Activated T-helper 2 cell treated with anti-CD3 and anti-CD28 coated beads, Interferon-gamma antibody, Interleukin-2, Interleukin-4, amounts not matched to agents 10 μg/mL and 5 μg/mL and 100 μg/mL, durations not matched to agents 14 hours and 24 hours and 36 hours (primary cell): ENCODE measurements around the gene ECHDC3. TPM values are rescaled to one million over a fixed set of nuclear protein-coding genes. Genes with fewer than 3 reads are reported as not detected.
"Not testable (repeated sequence)": the region's sequence is repeated elsewhere in the genome, so short reads cannot be mapped to it uniquely, and the experiment has no call there.

Experiments
- DNase-seq: peaks from one replicate; pipeline ENCODE4 v3.0.0; 2021; ENCODE audit warnings: low spot score
- H3K27ac Mint-ChIP-seq: one replicate; pipeline ENCODE4 v1.8.0; 2021; ENCODE audit warnings: mixed read lengths
- H3K27me3 Mint-ChIP-seq: one replicate; pipeline ENCODE4 v1.8.0; 2021; ENCODE audit warnings: low read depth, mixed read lengths
- H3K36me3 Mint-ChIP-seq: one replicate; pipeline ENCODE4 v1.8.0; 2021; ENCODE audit warnings: low read depth, mixed read lengths
- H3K4me1 Mint-ChIP-seq: one replicate; pipeline ENCODE4 v1.8.0; 2021; ENCODE audit warnings: low read depth, mixed read lengths
- H3K4me3 Mint-ChIP-seq: one replicate; pipeline ENCODE4 v1.8.0; 2021; ENCODE audit warnings: low read depth, mild to moderate bottlenecking, moderate library complexity, mixed read lengths
- H3K9me3 Mint-ChIP-seq: one replicate; pipeline ENCODE4 v1.8.0; 2021; ENCODE audit warnings: mixed read lengths
- intact Hi-C: fragments of 100-400 bp; cut with micrococcal nuclease; formaldehyde crosslinking; loops from one replicate; pipeline ENCODE4 v1.15.1; 2023
- total RNA-seq: library from RNA; stranded (reverse); gene quantifications from 2 replicates; pipeline ENCODE4 v1.2.3, GENCODE V29; 2022

ECHDC3 gene
- total RNA-seq, 1 donor from 2014 or later = not detected

DNA sequence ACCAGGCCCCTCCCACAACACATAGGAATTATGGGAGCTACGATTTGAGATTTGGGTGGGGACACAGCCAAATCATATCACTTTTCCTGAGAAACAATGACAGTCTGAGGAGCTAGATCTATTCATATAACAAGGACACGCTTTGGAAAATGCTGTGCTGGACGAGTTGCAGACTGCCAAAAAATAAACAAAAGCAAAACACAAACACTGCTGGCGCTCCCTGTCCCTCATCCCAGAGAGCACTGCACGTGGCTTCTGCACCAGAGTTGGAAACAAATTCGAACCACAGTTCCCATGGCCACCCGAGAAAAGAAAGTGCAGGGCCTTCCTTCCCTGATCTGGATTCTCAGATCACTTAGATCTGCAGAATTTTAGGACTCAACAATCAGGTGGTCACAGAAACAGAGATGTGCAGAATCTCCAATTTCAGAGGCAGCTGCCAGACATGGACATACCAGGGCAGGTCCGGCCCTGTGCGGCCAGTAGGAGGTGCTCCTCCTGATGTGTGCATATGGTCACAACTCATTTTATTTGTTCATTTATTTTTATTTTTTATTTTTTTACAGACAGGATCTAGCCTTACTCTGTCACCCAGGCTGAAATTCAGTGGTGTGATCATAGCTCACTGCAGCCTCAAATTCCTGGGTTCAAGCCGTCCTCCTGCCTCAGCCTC, 35.2 kb upstream of the ECHDC3 start:
- H3K27ac Mint-ChIP-seq = no peak overlapping the region
- intact Hi-C loops = no loop called here
- peaks cover 7% of the 10 kb centered on the region for H3K4me1 Mint-ChIP-seq
- no peaks in the 10 kb centered on the region for H3K9me3 Mint-ChIP-seq
- no peak overlapping the region for H3K4me3 Mint-ChIP-seq
- H3K27me3 Mint-ChIP-seq = peaks cover 70% of the 10 kb centered on the region
- no peak for DNase-seq
- no peaks in the 10 kb centered on the region for H3K36me3 Mint-ChIP-seq

DNA sequence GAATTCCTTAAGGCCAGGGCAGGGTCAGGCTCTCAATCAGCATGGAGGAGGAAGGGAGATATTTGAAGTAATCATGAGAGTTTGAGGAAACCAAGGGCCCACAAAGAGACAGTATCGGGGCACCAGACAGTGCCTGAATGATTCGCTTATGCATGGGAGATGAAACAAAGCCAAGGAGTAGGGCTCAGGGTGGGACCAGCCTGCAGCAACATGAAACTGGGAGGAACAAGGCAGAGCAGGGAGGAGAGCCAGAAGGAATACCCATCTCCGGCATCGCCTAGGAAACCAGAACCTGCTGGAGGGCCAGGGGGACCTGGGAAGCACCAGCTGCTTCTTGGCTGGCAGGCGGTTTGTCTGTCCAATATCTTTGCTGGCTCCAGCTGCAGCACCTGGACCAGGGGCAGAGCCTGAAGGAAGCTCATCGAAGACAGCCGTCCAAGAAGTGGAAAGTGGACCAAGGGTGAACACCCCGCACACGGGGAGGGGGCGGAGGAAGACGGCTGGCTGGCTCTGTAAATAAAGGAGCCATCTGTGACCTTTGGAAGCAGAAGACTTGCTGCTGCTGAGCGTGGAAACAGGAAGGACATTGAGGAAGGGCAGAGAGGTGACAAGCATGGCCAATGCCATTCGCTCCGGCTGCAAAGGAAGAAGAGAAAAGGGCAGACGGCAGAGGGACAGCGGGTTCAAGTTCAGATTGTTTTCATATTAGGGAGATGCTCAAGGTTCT, 34.4 kb upstream of the ECHDC3 start:
- H3K27me3 Mint-ChIP-seq = peaks cover 73% of the 10 kb centered on the region
- no peaks in the 10 kb centered on the region for H3K9me3 Mint-ChIP-seq
- DNase-seq = no peak
- H3K36me3 Mint-ChIP-seq = no peaks in the 10 kb centered on the region
- no peak overlapping the region for H3K27ac Mint-ChIP-seq
- H3K4me1 Mint-ChIP-seq = peaks cover 8% of the 10 kb centered on the region
- no peak overlapping the region for H3K4me3 Mint-ChIP-seq
- intact Hi-C loops = no loop called here

DNA sequence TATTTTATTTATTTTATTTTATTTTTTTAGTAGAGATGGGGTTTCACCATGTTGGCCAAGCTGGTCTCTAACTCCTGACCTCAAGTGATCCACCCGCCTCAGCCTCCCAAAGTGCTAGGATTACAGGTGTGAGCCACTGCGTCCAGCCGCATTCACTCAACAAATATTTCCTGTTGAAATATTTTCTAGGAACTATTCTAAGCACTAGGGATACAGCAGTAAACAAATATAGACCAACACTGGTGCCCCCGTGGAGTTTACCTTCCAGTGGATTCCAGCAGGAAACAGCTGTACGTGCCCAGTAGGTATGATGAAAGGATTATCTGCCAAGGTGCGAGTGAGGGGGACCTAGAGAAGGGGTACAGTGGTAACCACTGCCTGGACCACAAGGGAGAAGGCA, 33.4 kb upstream of the ECHDC3 start:
- H3K4me1 Mint-ChIP-seq = peaks cover 10% of the 10 kb centered on the region
- H3K27me3 Mint-ChIP-seq = peaks cover 77% of the 10 kb centered on the region
- H3K27ac Mint-ChIP-seq, intact Hi-C loops, H3K4me3 Mint-ChIP-seq, H3K36me3 Mint-ChIP-seq, DNase-seq, H3K9me3 Mint-ChIP-seq: not testable (repeated sequence)

DNA sequence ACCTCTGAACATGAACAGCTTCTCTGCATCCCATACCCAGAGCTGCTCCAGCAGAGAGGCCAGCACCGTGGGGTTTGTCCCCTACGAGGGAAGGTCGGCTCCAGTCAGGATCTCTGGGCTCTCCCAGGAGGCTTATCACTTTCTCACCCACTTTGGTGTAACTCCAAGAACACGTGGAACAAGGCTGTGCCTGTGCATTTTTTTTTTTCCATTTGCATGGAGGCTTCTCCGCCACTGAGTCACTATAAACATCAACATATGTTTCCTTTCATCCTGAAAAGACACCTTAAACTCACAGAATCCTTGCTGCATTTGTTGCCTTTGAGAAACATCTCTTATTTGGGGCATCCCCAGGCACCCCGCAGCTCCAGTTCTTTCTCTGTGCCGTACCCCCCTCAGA, 29.4 kb upstream of the ECHDC3 start:
- Mint-ChIP-seq H3K27me3 (peaks cover 73% of the 10 kb centered on the region), H3K4me1 (peaks cover 10% of the 10 kb centered on the region), H3K4me3 (no peak overlapping the region), H3K36me3 (no peaks in the 10 kb centered on the region), H3K27ac (no peak overlapping the region), H3K9me3 (peaks cover 5% of the 10 kb centered on the region)
- no peak for DNase-seq
- intact Hi-C loops = loop anchor here (5.0 kb wide), 2 partner anchors 80 to 195 kb away; no protein-coding TSS in a partner anchor

DNA sequence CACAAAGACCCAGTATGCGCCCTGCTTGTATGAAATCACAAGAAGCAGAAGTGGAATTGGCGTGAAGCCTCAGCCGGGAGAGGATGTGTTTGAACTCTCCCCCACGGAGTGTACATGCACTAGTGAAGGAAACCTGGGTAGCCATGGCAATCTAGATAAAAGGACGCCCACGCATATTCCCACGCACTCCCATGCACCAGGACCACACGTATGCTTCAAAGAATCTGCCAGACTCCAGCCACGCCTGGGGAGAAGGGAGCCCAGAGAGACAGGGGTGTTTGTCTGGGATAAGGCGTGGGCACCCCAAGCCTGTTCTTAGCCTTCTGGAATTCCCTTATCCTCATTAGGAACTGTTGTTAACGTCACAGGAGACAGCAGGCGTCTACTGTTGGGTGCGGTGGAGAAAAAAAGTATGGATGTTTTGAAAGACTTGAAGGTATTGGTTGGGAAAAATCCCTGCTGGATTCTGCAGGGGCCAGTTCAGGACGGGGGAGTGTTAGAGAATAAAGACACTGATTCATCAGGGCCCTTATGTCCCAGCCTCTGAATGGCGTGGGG, 28.9 kb upstream of the ECHDC3 start:
- Mint-ChIP-seq H3K9me3 (peaks cover 5% of the 10 kb centered on the region), H3K4me1 (peaks cover 13% of the 10 kb centered on the region), H3K36me3 (no peaks in the 10 kb centered on the region), H3K27ac (no peak overlapping the region), H3K4me3 (no peak overlapping the region), H3K27me3 (peaks cover 71% of the 10 kb centered on the region)
- no peak for DNase-seq
- intact Hi-C loops = loop anchor here (5.0 kb wide), 2 partner anchors 81 to 196 kb away; no protein-coding TSS in a partner anchor

DNA sequence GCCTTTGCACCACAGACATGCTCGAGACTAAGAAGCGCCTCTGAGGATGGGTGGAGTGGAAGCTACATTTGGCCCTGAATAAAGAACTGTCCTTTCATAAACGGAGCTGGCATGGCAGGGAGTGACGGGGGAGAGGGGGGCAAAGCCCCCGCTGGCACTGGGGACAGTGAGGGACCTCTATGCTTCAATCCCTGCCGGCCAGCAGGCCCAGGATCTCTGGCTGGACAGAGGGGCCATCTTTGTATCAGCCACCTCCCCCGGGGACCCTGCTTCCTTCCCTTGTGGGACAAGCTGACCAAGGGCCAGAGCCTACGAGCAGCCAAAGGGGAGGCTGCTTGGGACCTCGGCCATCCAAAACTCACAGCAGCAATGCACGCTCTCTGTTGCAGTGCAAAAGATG, 28.2 kb upstream of the ECHDC3 start:
- Mint-ChIP-seq H3K27ac (no peak overlapping the region), H3K9me3 (peaks cover 5% of the 10 kb centered on the region), H3K27me3 (peaks cover 70% of the 10 kb centered on the region), H3K4me3 (no peak overlapping the region), H3K4me1 (peaks cover 14% of the 10 kb centered on the region), H3K36me3 (no peaks in the 10 kb centered on the region)
- no peak for DNase-seq
- intact Hi-C loops = loop anchor here (5.0 kb wide), 2 partner anchors 82 to 197 kb away; no protein-coding TSS in a partner anchor

DNA sequence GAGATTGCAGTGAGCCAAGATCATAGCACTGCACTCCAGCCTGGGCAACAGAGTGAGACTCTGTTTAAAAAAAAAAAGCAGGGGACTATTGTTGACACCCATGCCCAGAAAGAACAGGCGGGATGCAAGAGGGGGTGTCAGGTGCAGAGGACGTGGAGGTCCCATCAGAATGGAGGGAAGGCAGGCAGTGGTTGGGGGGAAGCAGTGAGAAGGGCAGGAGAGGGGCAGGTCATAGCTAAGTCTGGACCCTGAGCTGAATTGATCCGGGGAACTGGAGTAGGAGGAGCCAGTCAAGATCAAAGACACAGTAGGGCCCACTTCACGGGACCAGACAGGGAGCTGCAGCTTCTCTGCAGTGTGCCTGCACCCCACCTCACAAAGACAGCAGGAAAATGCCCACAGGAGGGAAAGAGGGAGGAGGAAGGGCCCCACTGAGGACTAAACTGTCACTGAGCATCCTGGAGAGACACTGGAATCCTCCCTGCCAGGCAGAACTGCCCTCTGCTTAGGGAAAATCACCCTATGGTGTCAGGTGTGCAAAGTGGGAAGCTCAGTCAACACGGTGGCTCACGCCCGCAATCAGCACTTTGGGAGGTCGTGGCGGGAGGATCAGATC, 27.3 kb upstream of the ECHDC3 start:
- intact Hi-C loops = loop anchor here (5.0 kb wide), 2 partner anchors 83 to 198 kb away; no protein-coding TSS in a partner anchor
- peaks cover 63% of the 10 kb centered on the region for H3K27me3 Mint-ChIP-seq
- DNase-seq = no peak

DNA sequence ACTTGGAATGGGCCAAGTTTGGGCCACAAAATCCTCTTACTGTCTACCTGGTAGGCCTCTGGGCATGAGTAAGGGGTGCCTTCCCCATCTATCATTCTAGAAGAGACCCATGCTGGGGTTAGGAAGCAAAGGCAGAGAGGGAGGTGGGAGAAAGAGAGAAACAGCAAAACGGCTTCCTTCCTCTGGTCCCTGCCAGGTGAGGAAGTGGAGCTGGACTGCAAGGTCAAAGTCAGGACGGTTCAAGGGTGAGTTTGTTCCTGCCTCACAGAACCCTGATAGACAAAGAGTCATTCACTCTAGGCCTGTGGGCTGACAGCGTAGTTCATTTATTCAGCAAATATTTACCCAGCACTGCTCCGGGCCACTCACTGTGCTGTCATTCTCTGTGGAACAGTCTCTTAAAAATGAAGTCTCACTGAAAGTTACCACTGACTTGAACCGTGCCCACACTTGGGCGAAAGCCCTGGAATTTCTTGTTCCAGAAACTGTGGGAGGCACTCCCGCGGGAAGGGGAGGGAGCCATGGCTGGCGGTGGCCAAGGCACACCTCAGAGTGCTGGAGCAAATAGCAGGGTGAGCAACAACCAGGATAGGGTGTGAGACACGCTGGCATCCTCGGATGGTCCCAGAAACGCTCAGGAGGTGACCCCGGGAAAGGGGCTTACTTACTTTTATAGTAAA, 26.2 kb upstream of the ECHDC3 start:
- peaks cover 65% of the 10 kb centered on the region for H3K27me3 Mint-ChIP-seq
- no peak overlapping the region for H3K4me3 Mint-ChIP-seq
- intact Hi-C loops = no loop called here

More for the DNA sequence above, 27.3 kb upstream of the ECHDC3 start:
- Mint-ChIP-seq H3K36me3 (no peaks in the 10 kb centered on the region), H3K9me3 (peaks cover 5% of the 10 kb centered on the region), H3K4me1 (peaks cover 14% of the 10 kb centered on the region), H3K27ac (no peak overlapping the region), H3K4me3 (no peak overlapping the region)

DNA sequence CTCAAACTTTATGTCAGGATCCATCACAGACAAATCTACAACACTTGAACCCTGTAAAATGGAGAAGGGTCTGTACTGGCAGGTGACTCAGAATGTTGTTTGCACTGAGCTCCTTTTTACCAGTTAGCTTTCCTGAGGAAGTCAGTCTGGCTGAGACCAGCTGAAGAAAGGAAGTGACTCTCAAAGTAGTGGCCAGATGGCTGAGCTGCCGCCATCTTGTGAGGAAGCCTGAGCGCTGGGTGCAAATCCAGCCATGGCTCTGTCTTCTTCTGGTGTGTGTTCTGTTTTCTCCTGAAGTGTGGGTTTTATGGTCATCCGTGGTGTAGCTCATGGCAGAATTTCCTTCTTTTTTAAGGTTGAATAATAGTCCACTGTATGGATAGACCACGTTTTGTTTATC, 25.5 kb upstream of the ECHDC3 start:
- Mint-ChIP-seq H3K4me3 (no peak overlapping the region), H3K36me3 (no peaks in the 10 kb centered on the region), H3K9me3 (peaks cover 5% of the 10 kb centered on the region), H3K27ac (no peak overlapping the region), H3K4me1 (peaks cover 7% of the 10 kb centered on the region), H3K27me3 (peaks cover 68% of the 10 kb centered on the region)
- intact Hi-C loops = no loop called here
- DNase-seq = no peak

More for the DNA sequence above, 26.2 kb upstream of the ECHDC3 start:
- no peak for DNase-seq
- Mint-ChIP-seq H3K9me3 (peaks cover 5% of the 10 kb centered on the region), H3K4me1 (peaks cover 7% of the 10 kb centered on the region), H3K36me3 (no peaks in the 10 kb centered on the region), H3K27ac (no peak overlapping the region)

DNA sequence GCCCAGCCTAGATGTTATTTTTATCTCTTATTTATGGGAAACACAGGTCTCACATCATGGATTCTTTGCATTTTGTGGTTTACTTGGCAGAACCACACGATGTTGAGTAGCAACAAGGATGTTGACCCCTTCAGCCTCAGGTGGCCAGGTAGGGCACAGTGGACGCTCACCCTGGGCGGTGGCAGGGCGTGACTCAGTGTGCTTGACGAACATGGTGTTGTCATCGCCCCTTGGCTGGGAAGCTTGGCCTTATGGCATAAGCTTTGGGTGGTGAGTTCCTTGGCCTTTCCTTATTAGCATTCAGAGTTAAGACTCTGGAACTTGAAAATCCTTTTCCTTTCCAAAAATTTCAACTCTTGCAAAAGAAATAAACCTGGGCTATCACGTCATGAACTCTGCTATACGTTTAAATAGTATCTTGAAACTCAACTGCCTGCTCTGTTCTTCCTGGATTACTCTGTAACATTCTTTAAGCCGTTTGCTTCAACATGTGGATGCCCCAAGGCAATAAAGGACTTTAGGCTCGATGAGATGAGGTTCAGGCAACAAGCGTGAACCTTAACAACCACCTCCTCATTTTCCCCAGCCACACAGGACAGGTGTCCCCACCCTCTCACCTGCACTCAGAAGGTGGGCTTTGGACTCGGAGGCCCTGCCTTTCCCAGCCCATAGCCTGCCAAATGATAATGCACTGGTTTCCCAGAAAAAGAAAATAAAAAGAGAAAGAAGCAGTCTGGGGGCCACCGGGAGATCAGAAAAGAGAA, 22.5 kb upstream of the ECHDC3 start:
- peaks cover 50% of the 10 kb centered on the region for H3K27me3 Mint-ChIP-seq
- H3K4me3 Mint-ChIP-seq = no peak overlapping the region
- H3K27ac Mint-ChIP-seq = no peak overlapping the region
- intact Hi-C loops = no loop called here
- H3K36me3 Mint-ChIP-seq = no peaks in the 10 kb centered on the region
- peaks cover 5% of the 10 kb centered on the region for H3K9me3 Mint-ChIP-seq
- no peak for DNase-seq
- peaks cover 4% of the 10 kb centered on the region for H3K4me1 Mint-ChIP-seq

DNA sequence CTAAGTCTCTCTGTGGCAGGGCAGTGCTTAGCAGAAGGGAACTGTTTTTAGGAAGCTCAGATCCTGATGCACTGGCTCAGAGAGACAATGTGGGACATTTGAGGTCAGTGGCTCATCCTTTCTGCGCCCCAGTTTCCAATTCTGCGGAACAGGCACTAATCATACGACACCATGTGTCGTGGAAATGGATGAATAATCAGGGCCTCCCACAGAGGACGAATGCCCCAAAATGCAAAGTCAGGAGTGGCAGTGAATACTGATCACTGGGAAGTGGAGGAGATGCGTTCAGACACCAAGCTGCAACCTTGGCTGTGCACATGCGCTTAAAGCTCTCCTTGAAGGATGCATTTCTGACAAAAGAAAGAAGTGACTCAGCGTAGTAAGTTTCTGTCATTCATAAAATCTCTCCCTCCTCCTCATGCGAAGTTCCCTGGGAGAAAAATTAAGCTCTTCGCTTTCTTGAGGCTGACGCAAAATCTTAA, 21.9 kb upstream of the ECHDC3 start:
- Mint-ChIP-seq H3K27me3 (peaks cover 50% of the 10 kb centered on the region), H3K9me3 (peaks cover 5% of the 10 kb centered on the region), H3K4me3 (no peak overlapping the region), H3K4me1 (peaks cover 4% of the 10 kb centered on the region), H3K36me3 (no peaks in the 10 kb centered on the region), H3K27ac (no peak overlapping the region)
- DNase-seq = no peak
- intact Hi-C loops = no loop called here

DNA sequence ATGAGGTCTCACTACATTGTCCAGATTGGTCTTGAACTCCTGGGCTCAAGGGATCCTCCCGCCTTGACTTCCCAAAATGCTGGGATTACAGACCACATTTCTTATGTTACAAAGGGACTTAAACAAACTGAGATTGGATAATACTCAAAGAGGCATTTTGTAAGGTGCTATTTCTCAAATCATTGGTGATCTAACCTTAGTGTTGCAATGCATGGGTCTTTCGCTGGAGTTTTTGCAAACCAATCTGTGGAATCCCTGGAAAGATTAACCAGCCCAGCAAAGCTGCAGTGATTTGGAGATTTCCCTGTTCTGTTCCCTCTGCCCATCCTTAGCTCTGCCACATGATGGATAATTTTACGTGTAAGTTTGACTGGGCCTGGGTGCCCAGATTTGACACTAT, 20.4 kb upstream of the ECHDC3 start:
- DNase-seq = no peak
- Mint-ChIP-seq H3K4me1 (peaks cover 4% of the 10 kb centered on the region), H3K36me3 (no peaks in the 10 kb centered on the region), H3K9me3 (peaks cover 3% of the 10 kb centered on the region), H3K27ac (no peak overlapping the region), H3K27me3 (peaks cover 46% of the 10 kb centered on the region), H3K4me3 (no peak overlapping the region)
- intact Hi-C loops = no loop called here
